ENCODE measurements around the gene TTC9B.

TTC9B gene

GRCh38 chr19:40240332-40240731 lies 22.1 kb upstream of the TTC9B start (continued):
- TF ChIP-seq POU6F1 (CRISPR knock-in tag; IDR thresholded peaks at IDR 0.05; ENCODE audit: borderline replicate concordance, low read depth) (no peak), PPARA (CRISPR knock-in tag; IDR thresholded peaks at IDR 0.05; ENCODE audit: borderline replicate concordance) (no peak)

- ATAC-seq = no peak
- no peak for TF ChIP-seq CSDC2 (CRISPR knock-in tag; IDR thresholded peaks at IDR 0.05)
- no peak for TF ChIP-seq ZFP3 (CRISPR knock-in tag; IDR thresholded peaks at IDR 0.05)
- no peak for TF ChIP-seq PPARA (CRISPR knock-in tag; IDR thresholded peaks at IDR 0.05; ENCODE audit: borderline replicate concordance)
- TF ChIP-seq, protein P1, sequence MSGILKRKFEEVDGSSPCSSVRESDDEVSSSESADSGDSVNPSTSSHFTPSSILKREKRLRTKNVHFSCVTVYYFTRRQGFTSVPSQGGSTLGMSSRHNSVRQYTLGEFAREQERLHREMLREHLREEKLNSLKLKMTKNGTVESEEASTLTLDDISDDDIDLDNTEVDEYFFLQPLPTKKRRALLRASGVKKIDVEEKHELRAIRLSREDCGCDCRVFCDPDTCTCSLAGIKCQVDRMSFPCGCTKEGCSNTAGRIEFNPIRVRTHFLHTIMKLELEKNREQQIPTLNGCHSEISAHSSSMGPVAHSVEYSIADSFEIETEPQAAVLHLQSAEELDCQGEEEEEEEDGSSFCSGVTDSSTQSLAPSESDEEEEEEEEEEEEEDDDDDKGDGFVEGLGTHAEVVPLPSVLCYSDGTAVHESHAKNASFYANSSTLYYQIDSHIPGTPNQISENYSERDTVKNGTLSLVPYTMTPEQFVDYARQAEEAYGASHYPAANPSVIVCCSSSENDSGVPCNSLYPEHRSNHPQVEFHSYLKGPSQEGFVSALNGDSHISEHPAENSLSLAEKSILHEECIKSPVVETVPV (CRISPR knock-in tag; IDR thresholded peaks at IDR 0.05) = no peak
- TF ChIP-seq BACH2 (CRISPR knock-in tag; IDR thresholded peaks at IDR 0.05; ENCODE audit: borderline replicate concordance) = no peak
- no peak for TF ChIP-seq ZFP30 (CRISPR knock-in tag; IDR thresholded peaks at IDR 0.05)
- TF ChIP-seq TCF4 (CRISPR knock-in tag; IDR thresholded peaks at IDR 0.05; ENCODE audit: borderline replicate concordance) = no peak
- TF ChIP-seq ZNF565 (CRISPR knock-in tag; conservative IDR thresholded peaks at IDR 0.05; ENCODE audit: low read depth) = no peak
- TF ChIP-seq RARB (CRISPR knock-in tag; IDR thresholded peaks at IDR 0.05) = no peak
- no peak for TF ChIP-seq CREB5 (CRISPR knock-in tag; IDR thresholded peaks at IDR 0.05; ENCODE audit: low read depth)
- no peak for TF ChIP-seq TOX (CRISPR knock-in tag; IDR thresholded peaks at IDR 0.05; ENCODE audit: borderline replicate concordance)
These were observed 21.4 kb upstream of the TTC9B start for GRCh38 chr19:40239415-40240226.

DNA sequence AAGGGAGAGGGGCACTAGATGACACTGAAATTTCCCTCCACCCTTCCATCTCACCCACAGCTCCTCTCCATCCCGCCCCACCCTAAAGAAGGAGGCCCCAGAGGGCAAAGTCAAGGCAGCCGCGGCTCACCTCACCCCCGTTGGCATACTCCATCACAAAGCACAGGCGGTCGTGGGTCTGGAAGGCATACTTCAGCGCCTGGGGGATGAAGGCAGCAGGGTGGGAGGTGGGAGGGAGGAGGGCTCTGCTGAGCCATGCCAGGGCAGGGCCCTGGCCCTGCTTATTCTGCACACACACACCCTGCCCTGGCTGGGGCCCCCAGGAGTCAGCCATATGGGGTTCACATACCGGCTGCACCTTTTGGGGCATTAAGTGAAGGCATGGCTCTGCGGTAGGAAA lies 20.6 kb upstream of the TTC9B start:
- ATAC-seq = no peak
- TF ChIP-seq ZNF70 (CRISPR knock-in tag; IDR thresholded peaks at IDR 0.05) = no peak

- no peak for TF ChIP-seq TOX (CRISPR knock-in tag; IDR thresholded peaks at IDR 0.05; ENCODE audit: borderline replicate concordance)
- no peak for TF ChIP-seq GLIS3 (CRISPR knock-in tag; IDR thresholded peaks at IDR 0.05)
- TF ChIP-seq OSR1 (CRISPR knock-in tag; IDR thresholded peaks at IDR 0.05) = no peak
- no peak for TF ChIP-seq CSDC2 (CRISPR knock-in tag; IDR thresholded peaks at IDR 0.05)
- TF ChIP-seq TCF4 (CRISPR knock-in tag; IDR thresholded peaks at IDR 0.05; ENCODE audit: borderline replicate concordance) = no peak
- no peak for TF ChIP-seq ZC3H10 (CRISPR knock-in tag; IDR thresholded peaks at IDR 0.05)
- no peak for TF ChIP-seq RARB (CRISPR knock-in tag; IDR thresholded peaks at IDR 0.05)
These were observed 19.6 kb upstream of the TTC9B start for GRCh38 chr19:40237791-40238190.

DNA sequence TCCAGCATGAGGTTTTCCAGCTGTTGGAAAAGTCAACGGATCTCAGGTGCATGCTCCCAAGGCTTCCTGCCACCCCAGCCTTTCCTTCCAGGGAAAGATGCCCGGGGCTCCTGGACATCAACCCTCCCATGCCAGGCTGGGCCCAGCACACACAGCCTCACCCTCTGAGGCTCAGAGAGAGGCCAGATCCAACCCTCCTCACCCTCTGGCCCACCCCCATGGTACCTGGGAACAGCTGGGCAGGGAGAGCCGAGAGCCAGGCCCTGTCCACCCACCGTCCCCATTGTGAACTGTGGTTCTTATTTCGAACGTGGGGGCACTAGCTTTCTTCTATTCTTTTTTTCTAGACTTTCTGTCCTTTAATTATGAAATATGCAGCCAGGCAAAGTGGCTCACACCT lies 18.2 kb upstream of the TTC9B start:
- ATAC-seq = no peak
- TF ChIP-seq ARNTL (CRISPR knock-in tag; IDR thresholded peaks at IDR 0.05; ENCODE audit: borderline replicate concordance, low read depth) (no peak), POU6F1 (CRISPR knock-in tag; IDR thresholded peaks at IDR 0.05; ENCODE audit: borderline replicate concordance, low read depth) (no peak), SNAI2 (CRISPR knock-in tag; IDR thresholded peaks at IDR 0.05) (no peak), CREB5 (CRISPR knock-in tag; IDR thresholded peaks at IDR 0.05; ENCODE audit: low read depth) (no peak), ZFP3 (CRISPR knock-in tag; IDR thresholded peaks at IDR 0.05) (no peak), ISL1 (CRISPR knock-in tag; IDR thresholded peaks at IDR 0.05) (no peak), ZNF565 (CRISPR knock-in tag; conservative IDR thresholded peaks at IDR 0.05; ENCODE audit: low read depth) (no peak), GLIS3 (CRISPR knock-in tag; IDR thresholded peaks at IDR 0.05) (no peak), ZNF70 (CRISPR knock-in tag; IDR thresholded peaks at IDR 0.05) (no peak), TCF4 (CRISPR knock-in tag; IDR thresholded peaks at IDR 0.05; ENCODE audit: borderline replicate concordance) (no peak), ZC3H10 (CRISPR knock-in tag; IDR thresholded peaks at IDR 0.05) (no peak), ESRRG (CRISPR knock-in tag; IDR thresholded peaks at IDR 0.05) (no peak)
- TF ChIP-seq, protein P2, sequence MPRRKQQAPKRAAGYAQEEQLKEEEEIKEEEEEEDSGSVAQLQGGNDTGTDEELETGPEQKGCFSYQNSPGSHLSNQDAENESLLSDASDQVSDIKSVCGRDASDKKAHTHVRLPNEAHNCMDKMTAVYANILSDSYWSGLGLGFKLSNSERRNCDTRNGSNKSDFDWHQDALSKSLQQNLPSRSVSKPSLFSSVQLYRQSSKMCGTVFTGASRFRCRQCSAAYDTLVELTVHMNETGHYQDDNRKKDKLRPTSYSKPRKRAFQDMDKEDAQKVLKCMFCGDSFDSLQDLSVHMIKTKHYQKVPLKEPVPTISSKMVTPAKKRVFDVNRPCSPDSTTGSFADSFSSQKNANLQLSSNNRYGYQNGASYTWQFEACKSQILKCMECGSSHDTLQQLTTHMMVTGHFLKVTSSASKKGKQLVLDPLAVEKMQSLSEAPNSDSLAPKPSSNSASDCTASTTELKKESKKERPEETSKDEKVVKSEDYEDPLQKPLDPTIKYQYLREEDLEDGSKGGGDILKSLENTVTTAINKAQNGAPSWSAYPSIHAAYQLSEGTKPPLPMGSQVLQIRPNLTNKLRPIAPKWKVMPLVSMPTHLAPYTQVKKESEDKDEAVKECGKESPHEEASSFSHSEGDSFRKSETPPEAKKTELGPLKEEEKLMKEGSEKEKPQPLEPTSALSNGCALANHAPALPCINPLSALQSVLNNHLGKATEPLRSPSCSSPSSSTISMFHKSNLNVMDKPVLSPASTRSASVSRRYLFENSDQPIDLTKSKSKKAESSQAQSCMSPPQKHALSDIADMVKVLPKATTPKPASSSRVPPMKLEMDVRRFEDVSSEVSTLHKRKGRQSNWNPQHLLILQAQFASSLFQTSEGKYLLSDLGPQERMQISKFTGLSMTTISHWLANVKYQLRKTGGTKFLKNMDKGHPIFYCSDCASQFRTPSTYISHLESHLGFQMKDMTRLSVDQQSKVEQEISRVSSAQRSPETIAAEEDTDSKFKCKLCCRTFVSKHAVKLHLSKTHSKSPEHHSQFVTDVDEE (CRISPR knock-in tag; IDR thresholded peaks at IDR 0.05) = no peak
- TF ChIP-seq, protein P1 (CRISPR knock-in tag; IDR thresholded peaks at IDR 0.05) = no peak

More at GRCh38 chr19:40237791-40238190, 19.6 kb upstream of the TTC9B start:
- no peak for ATAC-seq
